HCT116 (cell line): ENCODE results near the gene REN. TPM values are rescaled to one million over a fixed set of nuclear protein-coding genes. Genes with fewer than 3 reads are reported as not detected.

Experiments used
- ATAC-seq: fragments of 200-7000 bp; cut with Tn5 transposase; 2 replicates; pipeline ENCODE4 v1.9.1; 2020; ENCODE audit warnings: mild to moderate bottlenecking, moderate library complexity
- BruUV-seq: library from RNA; stranded (reverse); fragments of 400-500 nt; replicated peaks from 2 replicates; lab custom pipeline; 2021; lab: Mats Ljungman, UMichigan
- CTCF ChIA-PET: fragments of 300-600 bp; sonication (Branson Sonifier 250); formaldehyde crosslinking; loops from one replicate; lab custom pipeline; 2021; ENCODE audit warnings: antibody characterized with exemption; lab: Charles Lee
- POLR2A ChIA-PET: fragments of 300-600, 350-600 bp; sonication (Branson Sonifier 250); formaldehyde crosslinking; loops from one replicate; lab custom pipeline; 2021; ENCODE audit warnings: antibody characterized with exemption; lab: Charles Lee
- RAD21 ChIA-PET, 2 experiments: fragments of 300-600 bp; sonication (Branson Sonifier 250); formaldehyde crosslinking; loops; one replicate each; lab custom pipeline; 2023; ENCODE audit warnings: low total read pairs in 2 of 2; ENCODE audit not compliant: uncharacterized antibody in 2 of 2, unreplicated experiment in 2 of 2, low non-redundant PET in 1 of 2; lab: Charles Lee
- DNase-seq: peaks from one replicate; pipeline ENCODE4 v3.0.0-alpha.2; 2010; ENCODE audit warnings: low read depth, low spot score
- H2AFZ ChIP-seq: fragments of 200-600 bp; shearing (Covaris generic), sonication (generic); 2 replicates; pipeline ENCODE4 v1.6.1; 2017; ENCODE audit warnings: low read depth, mixed run types, mixed read lengths, antibody characterized with exemption, low read length; ENCODE audit not compliant: poor library complexity, severe bottlenecking
- H3K27ac ChIP-seq: 2 replicates; pipeline ENCODE4 v1.5.1; 2012; ENCODE audit warnings: low read depth, low read length
- H3K27me3 ChIP-seq: fragments of 200-600 bp; sonication (generic); 2 replicates; pipeline ENCODE4 v1.6.1; 2016; ENCODE audit warnings: mixed run types, low read length, mixed read lengths; ENCODE audit not compliant: insufficient read depth
- H3K36me3 ChIP-seq, 2 experiments: fragments of 200-500 bp in 1 of 2; fragments of 200-600 bp in 1 of 2; sonication (Bioruptor generic) in 1 of 2; sonication (generic) in 1 of 2; 2 replicates each; pipeline versions ENCODE4 v1.5.1 to v1.6.1; 2014 to 2016; ENCODE audit warnings: low read length in 2 of 2, inconsistent platforms in 1 of 2, mixed read lengths in 1 of 2, mixed run types in 1 of 2; ENCODE audit not compliant: insufficient read depth in 2 of 2, control insufficient read depth in 1 of 2
- H3K4me1 ChIP-seq, 2 experiments: fragments of 200-600 bp in 1 of 2; sonication (generic) in 1 of 2; 2 replicates each; pipeline versions ENCODE4 v1.5.1 to v1.6.1; 2012 to 2017; ENCODE audit warnings: low read length in 2 of 2, inconsistent platforms in 1 of 2, mild to moderate bottlenecking in 1 of 2, mixed read lengths in 1 of 2, mixed run types in 1 of 2, moderate library complexity in 1 of 2; ENCODE audit not compliant: insufficient read depth in 2 of 2, control insufficient read depth in 1 of 2
- H3K4me2 ChIP-seq: fragments of 200-600 bp; sonication (generic); 2 replicates; pipeline ENCODE4 v1.6.1; 2017; ENCODE audit warnings: mixed run types, low read length, mixed read lengths
- H3K4me3 ChIP-seq, 2 experiments: fragments of 200-600 bp in 1 of 2; sonication (generic) in 1 of 2; replicated peaks in 1 of 2; 2 replicates each; pipeline ENCODE4 v1.5.1; 2011 to 2016; ENCODE audit warnings: low read length in 2 of 2, control low read depth in 1 of 2, low read depth in 1 of 2, mild to moderate bottlenecking in 1 of 2, mixed read lengths in 1 of 2, mixed run types in 1 of 2
- H3K79me2 ChIP-seq: fragments of 200-600 bp; sonication (generic); 2 replicates; pipeline ENCODE4 v1.6.1; 2017; ENCODE audit warnings: mild to moderate bottlenecking, mixed run types, low read length, moderate library complexity, mixed read lengths; ENCODE audit not compliant: insufficient read depth
- H3K9ac ChIP-seq: fragments of 200-600 bp; sonication (generic); 2 replicates; pipeline ENCODE4 v1.6.1; 2016; ENCODE audit warnings: low read length, mixed read lengths
- H3K9me2 ChIP-seq: fragments of 200-600 bp; sonication (generic), shearing (Covaris generic); 2 replicates; pipeline ENCODE4 v1.6.1; 2017; ENCODE audit warnings: mixed run types, mild to moderate bottlenecking, moderate library complexity; ENCODE audit not compliant: insufficient read depth
- H3K9me3 ChIP-seq, 2 experiments: fragments of 200-500 bp in 1 of 2; fragments of 200-600 bp in 1 of 2; sonication (Bioruptor generic) in 1 of 2; sonication (generic) in 1 of 2; 2 replicates each; pipeline ENCODE4 v1.6.1; 2014 to 2017; ENCODE audit warnings: low read length in 2 of 2, mixed read lengths in 2 of 2, inconsistent platforms in 1 of 2, low read depth in 1 of 2, mild to moderate bottlenecking in 1 of 2, mixed run types in 1 of 2, moderate library complexity in 1 of 2; ENCODE audit not compliant: control insufficient read depth in 1 of 2, insufficient read depth in 1 of 2
- H4K20me1 ChIP-seq: fragments of 200-600 bp; sonication (generic), shearing (Covaris generic); 2 replicates; pipeline ENCODE4 v1.6.1; 2017; ENCODE audit warnings: mixed run types, mild to moderate bottlenecking, moderate library complexity; ENCODE audit not compliant: insufficient read depth
- CBX3 ChIP-seq: IDR thresholded peaks from 2 replicates; pipeline ENCODE4 v1.6.1; 2012; ENCODE audit warnings: low read depth
- CEBPB ChIP-seq: IDR thresholded peaks from 2 replicates; pipeline ENCODE4 v1.6.1; 2012; ENCODE audit warnings: low read depth
- CTCF ChIP-seq, 3 experiments: fragments of 200-600 bp in 1 of 3; sonication (generic) in 1 of 3; IDR thresholded peaks in 2 of 3; conservative IDR thresholded peaks in 1 of 3; 2 replicates each; pipeline ENCODE4 v1.5.1; 2012 to 2017; ENCODE audit warnings: low read depth in 2 of 3, low read length in 2 of 3, antibody characterized with exemption in 1 of 3, borderline replicate concordance in 1 of 3, control low read depth in 1 of 3, mild to moderate bottlenecking in 1 of 3, mixed read lengths in 1 of 3, mixed run types in 1 of 3, moderate library complexity in 1 of 3; ENCODE audit not compliant: insufficient read depth in 1 of 3
- EZH2 ChIP-seq: fragments of 200-600 bp; sonication (generic); IDR thresholded peaks from 2 replicates; pipeline ENCODE4 v1.6.1; 2017; ENCODE audit warnings: antibody characterized with exemption, mixed run types
- FOSL1 ChIP-seq: IDR thresholded peaks from 2 replicates; pipeline ENCODE4 v1.6.1; 2012; ENCODE audit warnings: low read depth
- JUND ChIP-seq: IDR thresholded peaks from 2 replicates; pipeline ENCODE4 v1.6.1; 2012
- MAX ChIP-seq: IDR thresholded peaks from 2 replicates; pipeline ENCODE4 v1.6.1; 2012
- POLR2AphosphoS5 ChIP-seq: IDR thresholded peaks from 2 replicates; pipeline ENCODE4 v1.6.1; 2011; ENCODE audit warnings: mild to moderate bottlenecking, low read depth, low read length, moderate library complexity
- RAD21 ChIP-seq: IDR thresholded peaks from 2 replicates; pipeline ENCODE4 v1.6.1; 2012; ENCODE audit warnings: low read depth, mild to moderate bottlenecking
- SIN3A ChIP-seq: IDR thresholded peaks from 2 replicates; pipeline ENCODE4 v1.6.1; 2012; ENCODE audit warnings: low read depth
- SP1 ChIP-seq: IDR thresholded peaks from 2 replicates; pipeline ENCODE4 v1.6.1; 2012; ENCODE audit warnings: low read depth
- SRF ChIP-seq: IDR thresholded peaks from 2 replicates; pipeline ENCODE4 v1.6.1; 2012; ENCODE audit warnings: low read depth
- TCF7L2 ChIP-seq: IDR thresholded peaks from 2 replicates; pipeline ENCODE4 v1.7.0; 2011; ENCODE audit warnings: borderline replicate concordance, inconsistent platforms; ENCODE audit not compliant: insufficient read depth, insufficient read length; ENCODE audit errors: extremely low read depth
- YY1 ChIP-seq: IDR thresholded peaks from 2 replicates; pipeline ENCODE4 v1.6.1; 2011; ENCODE audit warnings: low read length, low read depth, moderate library complexity, mild to moderate bottlenecking; ENCODE audit not compliant: insufficient replicate concordance; ENCODE audit errors: extremely low read depth
- ZNF274 ChIP-seq: fragments of 200-500 bp; sonication (Bioruptor generic); IDR thresholded peaks from 2 replicates; pipeline ENCODE4 v1.6.1; 2014; ENCODE audit warnings: mild to moderate bottlenecking, low read depth, low read length, inconsistent platforms
- intact Hi-C: fragments of 100-400 bp; cut with micrococcal nuclease; formaldehyde crosslinking; loops from 2 replicates; pipeline ENCODE4 v1.10.0; 2022
- total RNA-seq: library from RNA; stranded (reverse); gene quantifications from one replicate; pipeline ENCODE4 v1.2.1, GENCODE V29; 2021; ENCODE audit not compliant: unreplicated experiment
- TF ChIP-seq, protein P1 (sequence below): IDR thresholded peaks from 2 replicates; pipeline ENCODE4 v1.6.1; 2011; ENCODE audit warnings: mild to moderate bottlenecking, low read length, moderate library complexity; ENCODE audit not compliant: insufficient replicate concordance; ENCODE audit errors: extremely low read depth

Gene REN
- total RNA-seq, 1 experiment from 2014 or later = 0.47 TPM

GRCh38 chr1:204198348-204199340, 32.5 kb upstream of the REN start:
- Histone ChIP-seq H3K9me2 (no peaks in the 10 kb centered on the region), H3K9ac (peak overlapping the region; percentile 53), H3K4me3 (peak overlapping the region in 1 of 2 experiments; percentile 31; a peak in 1 of 4 replicates), H3K9me3 (no peaks in the 10 kb centered on the region), H2AFZ (no peak overlapping the region), H3K27ac (peak overlapping the region; percentile 12; the same call in 1 of the 2 replicates), H3K27me3 (no peaks in the 10 kb centered on the region), H3K36me3 (no peaks in the 10 kb centered on the region), H3K79me2 (no peaks in the 10 kb centered on the region), H3K4me1 (peaks cover 18 to 50% of the 10 kb centered on the region in 2 experiments), H3K4me2 (peak overlapping the region; percentile 72), H4K20me1 (no peaks in the 10 kb centered on the region)
- peak; percentile 69 for TF ChIP-seq SP1
- no peak for TF ChIP-seq CBX3
- TF ChIP-seq ZNF274 = no peak
- TF ChIP-seq MAX = peak; percentile 65
- peak; percentile 80 for TF ChIP-seq RAD21
- peak; percentile 66; the same call in 1 of the 2 replicates for TF ChIP-seq SIN3A
- TF ChIP-seq TCF7L2 = no peak
- TF ChIP-seq, protein P1, sequence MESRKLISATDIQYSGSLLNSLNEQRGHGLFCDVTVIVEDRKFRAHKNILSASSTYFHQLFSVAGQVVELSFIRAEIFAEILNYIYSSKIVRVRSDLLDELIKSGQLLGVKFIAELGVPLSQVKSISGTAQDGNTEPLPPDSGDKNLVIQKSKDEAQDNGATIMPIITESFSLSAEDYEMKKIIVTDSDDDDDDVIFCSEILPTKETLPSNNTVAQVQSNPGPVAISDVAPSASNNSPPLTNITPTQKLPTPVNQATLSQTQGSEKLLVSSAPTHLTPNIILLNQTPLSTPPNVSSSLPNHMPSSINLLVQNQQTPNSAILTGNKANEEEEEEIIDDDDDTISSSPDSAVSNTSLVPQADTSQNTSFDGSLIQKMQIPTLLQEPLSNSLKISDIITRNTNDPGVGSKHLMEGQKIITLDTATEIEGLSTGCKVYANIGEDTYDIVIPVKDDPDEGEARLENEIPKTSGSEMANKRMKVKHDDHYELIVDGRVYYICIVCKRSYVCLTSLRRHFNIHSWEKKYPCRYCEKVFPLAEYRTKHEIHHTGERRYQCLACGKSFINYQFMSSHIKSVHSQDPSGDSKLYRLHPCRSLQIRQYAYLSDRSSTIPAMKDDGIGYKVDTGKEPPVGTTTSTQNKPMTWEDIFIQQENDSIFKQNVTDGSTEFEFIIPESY = no peak
- TF ChIP-seq FOSL1 = peak; percentile 76
- TF ChIP-seq YY1 = no peak
- TF ChIP-seq JUND = peak; percentile 74
- TF ChIP-seq CTCF (IDR thresholded peaks at IDR 0.05 in 2 of 3, conservative IDR thresholded peaks at IDR 0.05 in 1 of 3; ENCODE audit: borderline replicate concordance in 1 of 3, insufficient read depth in 1 of 3, low read depth in 2 of 3, low read length in 2 of 3) = peak; percentile 25 to 51 (median 34); a peak in 4 of 6 replicates
- no peak for TF ChIP-seq CEBPB
- TF ChIP-seq POLR2AphosphoS5 = peak; percentile 6; the same call in 1 of the 2 replicates
- TF ChIP-seq SRF = 0 out of 2 replicates have a peak, but pooled peaks have one; percentile 27
- no peak for TF ChIP-seq EZH2
- ChIA-PET RAD21 (interaction anchor here (0.9 to 1.5 kb wide), 3 partner anchors 8 to 36 kb away, joined by 3 to 5 read pairs (median 3); no protein-coding TSS in a partner anchor), POLR2A (interaction anchor here (1.3 kb wide), 1 partner anchor 16 kb away, joined by 4 read pairs; the partner anchor contains the start of gene GOLT1A), CTCF (interaction anchor here (1.1 to 2.7 kb wide), 4 partner anchors 8 to 332 kb away, joined by 3 to 31 read pairs (median 16); partner anchors contain the start of gene GOLT1A)
- intact Hi-C loops = loop anchor here (2.0 kb wide), 1 partner anchor 36 kb away; no protein-coding TSS in a partner anchor
- no TSS peak for BruUV-seq
- ATAC-seq = peak; percentile 87
- DNase-seq = peak; percentile 59
